HepG2 (cell line): ENCODE measurements around the gene PRCP. TPM values are rescaled to one million over a fixed set of nuclear protein-coding genes. Genes with fewer than 3 reads are reported as not detected.
"Not testable (repeated sequence)": the region's sequence is repeated elsewhere in the genome, so short reads cannot be mapped to it uniquely, and the experiment has no call there.

Experiments
- ATAC-seq: fragments of 200-7000 bp; cut with Tn5 transposase; 3 replicates; pipeline ENCODE4 v1.9.1; 2020; ENCODE audit warnings: mild to moderate bottlenecking, moderate library complexity
- BruUV-seq: library from RNA; stranded (reverse); fragments of 400-500 nt; replicated peaks from 2 replicates; lab custom pipeline; 2021; lab: Mats Ljungman, UMichigan
- CTCF ChIA-PET: fragments of 300-600 bp; formaldehyde crosslinking; extraction: SDS; loops from one replicate; lab custom pipeline; 2021; ENCODE audit warnings: low total read pairs, inconsistent platforms, low intra/inter-chr PET ratio; lab: Yijun Ruan, JAX
- POLR2A ChIA-PET: fragments of 350-600 bp; sonication (Branson Sonifier 250); formaldehyde crosslinking; loops from one replicate; lab custom pipeline; 2020; ENCODE audit warnings: antibody characterized with exemption, inconsistent platforms; lab: Yijun Ruan, JAX
- DNase-seq: peaks from one replicate; pipeline ENCODE4 v3.0.0-alpha.2; 2015; ENCODE audit warnings: low spot score
- FAIRE-seq: peaks from 3 replicates; lab custom pipeline; 2011; peaks lifted over from hg19 to GRCh38; lab: Jason Lieb, UNC
- H2AFZ ChIP-seq: one replicate; pipeline ENCODE4 v1.6.1; 2011; ENCODE audit warnings: low read length, inconsistent platforms
- H3K27ac ChIP-seq: fragments of 300-600 bp; 3 replicates; pipeline ENCODE4 v1.8.0; 2011; ENCODE audit warnings: mixed run types, mild to moderate bottlenecking, mixed read lengths, low read length, inconsistent platforms; ENCODE audit not compliant: insufficient read depth; ENCODE audit errors: extremely low read length
- H3K27me3 ChIP-seq, 2 experiments: fragments of 200-600 bp in 1 of 2; 2 replicates in 1 of 2; 3 replicates in 1 of 2; pipeline versions ENCODE4 v1.6.0 to v1.8.0; 2011; ENCODE audit warnings: low read length in 2 of 2, mild to moderate bottlenecking in 2 of 2, moderate library complexity in 2 of 2, inconsistent platforms in 1 of 2; ENCODE audit not compliant: insufficient read depth in 2 of 2, control insufficient read depth in 1 of 2
- H3K36me3 ChIP-seq, 2 experiments: fragments of 200-600 bp in 1 of 2; replicated peaks in 1 of 2; 2 replicates in 1 of 2; 3 replicates in 1 of 2; pipeline versions ENCODE4 v1.5.1 to v1.8.0; 2011; ENCODE audit warnings: low read length in 2 of 2, inconsistent platforms in 1 of 2; ENCODE audit not compliant: insufficient read depth in 2 of 2, control insufficient read depth in 1 of 2
- H3K4me1 ChIP-seq: 2 replicates; pipeline ENCODE4 v1.5.1; 2012; ENCODE audit warnings: low read length, inconsistent platforms; ENCODE audit not compliant: insufficient read depth
- H3K4me2 ChIP-seq: 2 replicates; pipeline ENCODE4 v1.6.0; 2011; ENCODE audit warnings: low read depth, low read length, inconsistent platforms
- H3K4me3 ChIP-seq, 3 experiments: fragments of 200-600 bp in 1 of 3; sonication (generic), shearing (Covaris generic) in 1 of 3; replicated peaks in 1 of 3; 2 replicates each; pipeline ENCODE4 v1.5.1; 2011 to 2016; ENCODE audit warnings: low read length in 3 of 3, inconsistent platforms in 2 of 3, low read depth in 2 of 3, mild to moderate bottlenecking in 2 of 3, control low read depth in 1 of 3, mixed read lengths in 1 of 3; ENCODE audit not compliant: insufficient read depth in 1 of 3
- H3K79me2 ChIP-seq: one replicate; pipeline ENCODE4 v1.6.1; 2011; ENCODE audit warnings: low read length, inconsistent platforms; ENCODE audit not compliant: insufficient read depth
- H3K9ac ChIP-seq: 2 replicates; pipeline ENCODE4 v1.6.0; 2011; ENCODE audit warnings: mild to moderate bottlenecking, low read depth, low read length, inconsistent platforms; ENCODE audit not compliant: insufficient read depth
- H3K9me3 ChIP-seq: 2 replicates; pipeline ENCODE4 v1.5.1; 2012; ENCODE audit warnings: mild to moderate bottlenecking, low read length
- H4K20me1 ChIP-seq: 2 replicates; pipeline ENCODE4 v1.6.0; 2011; ENCODE audit warnings: inconsistent platforms, mild to moderate bottlenecking, low read length, moderate library complexity; ENCODE audit not compliant: insufficient read depth
- ARID4A ChIP-seq: sonication (generic); formaldehyde crosslinking; IDR thresholded peaks from 2 replicates; pipeline ENCODE4 v1.5.0; 2020; ENCODE audit warnings: mild to moderate bottlenecking, missing genetic modification reagents, borderline replicate concordance
- BRCA1 ChIP-seq: sonication (generic); formaldehyde crosslinking; IDR thresholded peaks from 2 replicates; pipeline ENCODE4 v1.4.0; 2020; ENCODE audit warnings: missing genetic modification reagents
- E2F1 ChIP-seq: sonication (generic); formaldehyde crosslinking; IDR thresholded peaks from 2 replicates; pipeline ENCODE4 v1.5.0; 2020; ENCODE audit warnings: missing genetic modification reagents
- PHF21A ChIP-seq: sonication (generic); formaldehyde crosslinking; IDR thresholded peaks from 2 replicates; pipeline ENCODE4 v1.5.0; 2020; ENCODE audit warnings: mild to moderate bottlenecking, missing genetic modification reagents
- THAP9 ChIP-seq: sonication (generic); formaldehyde crosslinking; IDR thresholded peaks from 2 replicates; pipeline ENCODE4; 2020; ENCODE audit warnings: missing genetic modification reagents, mild to moderate bottlenecking, borderline replicate concordance
- WGBS: methylation state at CpG from one replicate; pipeline ENCODE4 v1.1.6; 2017; ENCODE audit warnings: low lambda C conversion rate; 5-methylcytosine and 5-hydroxymethylcytosine counted together
- in situ Hi-C: cut with HindIII; loops from 2 replicates; pipeline ENCODE4 v1.10.0; 2017; ENCODE audit warnings: low pct_unique_long_range_greater_than_20kb; ENCODE audit not compliant: extremely low pct_ligation_motif_present
- intact Hi-C: fragments of 100-400 bp; cut with micrococcal nuclease; formaldehyde crosslinking; loops from one replicate; pipeline ENCODE4 v1.10.0; 2022; ENCODE audit not compliant: unreplicated experiment
- polyA plus RNA-seq, 8 experiments: library from polyadenylated mRNA; depleted of rRNA in 3 of 8; stranded (reverse) in 7 of 8; unstranded in 1 of 8; fragments of >200 nt; fragmentation: Illumina TruSeq in 4 of 8; extraction: Trizol in 4 of 8; gene quantifications; 2 replicates each; pipeline versions ENCODE4 v1.2.1 to v1.2.3, GENCODE V29; 2011 to 2016; ENCODE audit warnings: low read depth in 4 of 8, missing spikeins in 1 of 8, mixed read lengths in 1 of 8; ENCODE audit not compliant: insufficient read depth in 1 of 8
- total RNA-seq, 5 experiments: library from RNA; depleted of rRNA; stranded (reverse); fragments of >200 nt; fragmentation: Illumina TruSeq; extraction: Trizol; gene quantifications; 2 replicates each; pipeline ENCODE4 v1.2.3, GENCODE V29; 2016; ENCODE audit warnings: low read depth in 1 of 5

The PRCP gene
- total and polyA plus RNA-seq, 2 of the 13 experiments (the other 11 are each of a cell fraction or from before 2014, with no cell fraction given), result 84.2 to 105 TPM

GRCh38 chr11:82924522-82925224 lies 24.4 kb upstream of the PRCP start (continued):
- TF ChIP-seq THAP9 (CRISPR knock-in tag), result no peak
- TF ChIP-seq ARID4A (CRISPR knock-in tag), result no peak
- TF ChIP-seq PHF21A (CRISPR knock-in tag), result no peak
- no peak for TF ChIP-seq E2F1
- no peak for TF ChIP-seq BRCA1 (CRISPR knock-in tag)
- TF ChIP-seq, all 625 proteins: peak for 0

GRCh38 chr11:82922396-82923173 lies 22.4 kb upstream of the PRCP start:
- H3K9ac ChIP-seq, H3K9me3 ChIP-seq, H3K27me3 ChIP-seq, H3K27ac ChIP-seq, H3K4me2 ChIP-seq, FAIRE-seq, H2AFZ ChIP-seq, CTCF ChIA-PET, intact Hi-C loops, H3K4me3 ChIP-seq, BruUV-seq, POLR2A ChIA-PET, ATAC-seq, H3K79me2 ChIP-seq, H3K36me3 ChIP-seq, DNase-seq, in situ Hi-C loops, H4K20me1 ChIP-seq: not testable (repeated sequence)
- 94% methylated on average over 8 of the region's 8 CpGs for WGBS
- peaks cover 11% of the 10 kb centered on the region for H3K4me1 ChIP-seq

GRCh38 chr11:82920227-82920626 lies 20.0 kb upstream of the PRCP start:
- BruUV-seq, H3K79me2 ChIP-seq, CTCF ChIA-PET, H3K27ac ChIP-seq, DNase-seq, H3K9ac ChIP-seq, H3K27me3 ChIP-seq, H3K4me3 ChIP-seq, ATAC-seq, POLR2A ChIA-PET, H4K20me1 ChIP-seq, intact Hi-C loops, H2AFZ ChIP-seq, in situ Hi-C loops, H3K4me2 ChIP-seq, H3K9me3 ChIP-seq, FAIRE-seq: not testable (repeated sequence)
- Histone ChIP-seq H3K36me3 (peaks cover 3 to 16% of the 10 kb centered on the region in 2 experiments; a peak in 3 of 5 replicates), H3K4me1 (peaks cover 11% of the 10 kb centered on the region)
- 68% methylated on average over 3 of the region's 3 CpGs for WGBS
